Neuron (in vitro differentiated cells): ENCODE measurements around the gene FAM236C.
"Not testable (repeated sequence)": the region's sequence is repeated elsewhere in the genome, so short reads cannot be mapped to it uniquely, and the experiment has no call there.

Source experiments
- H2AFZ ChIP-seq: one replicate; pipeline ENCODE4 v1.6.1; 2013; ENCODE audit warnings: low read depth, mild to moderate bottlenecking, inconsistent platforms, low read length, moderate library complexity
- H3K27me3 ChIP-seq: one replicate; pipeline ENCODE4 v1.6.1; 2013; ENCODE audit warnings: low read length; ENCODE audit not compliant: insufficient read depth
- H3K36me3 ChIP-seq: one replicate; pipeline ENCODE4 v1.6.1; 2013; ENCODE audit warnings: low read length; ENCODE audit not compliant: insufficient read depth
- H3K4me1 ChIP-seq: one replicate; pipeline ENCODE4 v1.6.1; 2013; ENCODE audit warnings: low read length; ENCODE audit not compliant: insufficient read depth
- H3K4me3 ChIP-seq: 2 replicates; pipeline ENCODE4 v1.5.1; 2013; ENCODE audit warnings: mild to moderate bottlenecking, low read length, moderate library complexity
- H3K9me3 ChIP-seq: one replicate; pipeline ENCODE4 v1.6.1; 2013; ENCODE audit warnings: low read length

FAM236C gene

GRCh38 chrX:72912315-72912714 is at the start of gene FAM236C:
FAM236C (plus strand) TSS chrX:72912615; CDS start chrX:72912715, 100 bp downstream.
- not testable (repeated sequence) for H2AFZ ChIP-seq, H3K27me3 ChIP-seq, H3K36me3 ChIP-seq, H3K4me1 ChIP-seq, H3K9me3 ChIP-seq, H3K4me3 ChIP-seq

- H3K27me3 ChIP-seq, H3K4me3 ChIP-seq, H3K9me3 ChIP-seq, H3K36me3 ChIP-seq, H2AFZ ChIP-seq, H3K4me1 ChIP-seq: not testable (repeated sequence)
These were observed 29.5 kb upstream of the FAM236C start for GRCh38 chrX:72882898-72883297.

GRCh38 chrX:72889740-72890139 is 22.7 kb upstream of the FAM236C start:
- H2AFZ ChIP-seq, H3K36me3 ChIP-seq, H3K9me3 ChIP-seq, H3K4me3 ChIP-seq, H3K4me1 ChIP-seq, H3K27me3 ChIP-seq: not testable (repeated sequence)

- H3K4me1 ChIP-seq, H3K4me3 ChIP-seq, H3K27me3 ChIP-seq, H2AFZ ChIP-seq, H3K9me3 ChIP-seq, H3K36me3 ChIP-seq: not testable (repeated sequence)
These were observed 3.7 kb downstream of the FAM236C start for GRCh38 chrX:72916096-72916495.

GRCh38 chrX:72932283-72932682 is 19.9 kb downstream of the FAM236C start:
- not testable (repeated sequence) for H3K27me3 ChIP-seq, H3K4me3 ChIP-seq, H2AFZ ChIP-seq, H3K4me1 ChIP-seq, H3K36me3 ChIP-seq, H3K9me3 ChIP-seq

- not testable (repeated sequence) for H3K4me3 ChIP-seq, H3K27me3 ChIP-seq, H3K4me1 ChIP-seq, H3K36me3 ChIP-seq, H3K9me3 ChIP-seq, H2AFZ ChIP-seq
These were observed 24.0 kb downstream of the FAM236C start for GRCh38 chrX:72936455-72936854.

- H3K9me3 ChIP-seq, H3K4me3 ChIP-seq, H3K4me1 ChIP-seq, H2AFZ ChIP-seq, H3K36me3 ChIP-seq, H3K27me3 ChIP-seq: not testable (repeated sequence)
These were observed 24.6 kb downstream of the FAM236C start for GRCh38 chrX:72936882-72937455.

GRCh38 chrX:72937906-72938305 is 25.5 kb downstream of the FAM236C start, which contains the start of gene FAM236A:
FAM236A (plus strand) TSS chrX:72938206; CDS start chrX:72938263, 57 bp downstream.
- H3K27me3 ChIP-seq, H3K36me3 ChIP-seq, H2AFZ ChIP-seq, H3K9me3 ChIP-seq, H3K4me1 ChIP-seq, H3K4me3 ChIP-seq: not testable (repeated sequence)

- H3K9me3 ChIP-seq, H3K27me3 ChIP-seq, H2AFZ ChIP-seq, H3K36me3 ChIP-seq, H3K4me1 ChIP-seq, H3K4me3 ChIP-seq: not testable (repeated sequence)
These were observed 29.9 kb downstream of the FAM236C start for GRCh38 chrX:72942272-72942671.

- not testable (repeated sequence) for H3K9me3 ChIP-seq, H2AFZ ChIP-seq, H3K4me3 ChIP-seq, H3K36me3 ChIP-seq, H3K4me1 ChIP-seq, H3K27me3 ChIP-seq
These were observed 30.8 kb downstream of the FAM236C start for GRCh38 chrX:72943035-72943818.

GRCh38 chrX:72943819-72944169 is 31.4 kb downstream of the FAM236C start, which contains the start of gene DMRTC1:
DMRTC1 (minus strand) TSS chrX:72943837; CDS start chrX:72875694, 68,143 bp downstream.
- H3K36me3 ChIP-seq, H3K4me1 ChIP-seq, H3K4me3 ChIP-seq, H3K27me3 ChIP-seq, H3K9me3 ChIP-seq, H2AFZ ChIP-seq: not testable (repeated sequence)

GRCh38 chrX:72959971-72960370 is 47.6 kb downstream of the FAM236C start:
- not testable (repeated sequence) for H3K27me3 ChIP-seq, H3K36me3 ChIP-seq

More at GRCh38 chrX:72959971-72960370, 47.6 kb downstream of the FAM236C start:
- not testable (repeated sequence) for H3K4me1 ChIP-seq, H3K9me3 ChIP-seq, H3K4me3 ChIP-seq, H2AFZ ChIP-seq
